Natural killer cell (primary cell): ENCODE data around the gene SCN7A. TPM values are rescaled to one million over a fixed set of nuclear protein-coding genes. Genes with fewer than 3 reads are reported as not detected.

ENCODE experiments used
- ATAC-seq, 3 donors: fragments of 150-1000 bp in 2 of 3; fragments of 200-7000 bp in 1 of 3; cut with Tn5 transposase; 1 replicate in 1 of 3; 2 replicates in 2 of 3; pipeline ENCODE4 v1.10.0; 2021; ENCODE audit warnings: mild to moderate bottlenecking in 2 of 3, moderate library complexity in 2 of 3
- DNase-seq, 2 donors: peaks; one replicate each; pipeline versions ENCODE4 v3.0.0 to v3.0.0-alpha.2; 2013 to 2021; ENCODE audit warnings: mixed read lengths in 1 of 2
- H3K27ac ChIP-seq: one replicate; pipeline ENCODE4 v1.5.1; 2013; ENCODE audit warnings: mild to moderate bottlenecking, low read length
- H3K27me3 ChIP-seq: one replicate; pipeline ENCODE4 v1.6.1; 2013; ENCODE audit warnings: low read length; ENCODE audit not compliant: control insufficient read depth, insufficient read depth
- H3K36me3 ChIP-seq: one replicate; pipeline ENCODE4 v1.6.1; 2013; ENCODE audit warnings: low read length; ENCODE audit not compliant: control insufficient read depth, insufficient read depth
- H3K4me1 ChIP-seq: one replicate; pipeline ENCODE4 v1.6.1; 2013; ENCODE audit warnings: low read length; ENCODE audit not compliant: control insufficient read depth, insufficient read depth
- H3K4me3 ChIP-seq: one replicate; pipeline ENCODE4 v1.5.1; 2013; ENCODE audit warnings: low read length
- H3K9me3 ChIP-seq: one replicate; pipeline ENCODE4 v1.6.1; 2013; ENCODE audit warnings: low read length; ENCODE audit not compliant: control insufficient read depth, insufficient read depth
- H3K27ac Mint-ChIP-seq, 2 donors: one replicate each; pipeline ENCODE4 v1.8.0; 2022; ENCODE audit warnings: mild to moderate bottlenecking in 2 of 2, mixed read lengths in 2 of 2, moderate library complexity in 1 of 2
- H3K27me3 Mint-ChIP-seq, 2 donors: one replicate each; pipeline ENCODE4 v1.8.0; 2022; ENCODE audit warnings: low read depth in 2 of 2, mixed read lengths in 2 of 2
- H3K36me3 Mint-ChIP-seq: one replicate; pipeline ENCODE4 v1.8.0; 2022; ENCODE audit warnings: mixed read lengths
- H3K4me1 Mint-ChIP-seq, 2 donors: one replicate each; pipeline ENCODE4 v1.8.0; 2022; ENCODE audit warnings: mixed read lengths in 2 of 2
- H3K4me3 Mint-ChIP-seq: one replicate; pipeline ENCODE4 v1.8.0; 2022; ENCODE audit warnings: mild to moderate bottlenecking, moderate library complexity, mixed read lengths
- H3K9me3 Mint-ChIP-seq, 2 donors: one replicate each; pipeline ENCODE4 v1.8.0; 2022; ENCODE audit warnings: mixed read lengths in 2 of 2
- WGBS: methylation state at CpG from one replicate; pipeline ENCODE4 v1.1.7; 2013; ENCODE audit warnings: missing lambda C conversion rate; ENCODE audit not compliant: insufficient coverage; 5-methylcytosine and 5-hydroxymethylcytosine counted together
- intact Hi-C: fragments of 100-400 bp; cut with micrococcal nuclease; formaldehyde crosslinking; loops from one replicate; pipeline ENCODE4 v1.14.2; 2022
- total RNA-seq, 4 donors: library from RNA; stranded (reverse); fragments of 120-200 nt in 1 of 4; gene quantifications; one replicate each; pipeline versions ENCODE4 v1.2.3 to v1.2.4, GENCODE V29; 2013 to 2022
- TF ChIP-seq, protein P1 (sequence below): fragments of 200-600 bp; IDR thresholded peaks from one replicate; pipeline ENCODE4 v1.8.0; 2022; ENCODE audit warnings: antibody characterized with exemption

SCN7A gene
- total RNA-seq, 3 donors from 2014 or later (not counting 1 experiment from before 2014, with no cell fraction given) = not detected

DNA sequence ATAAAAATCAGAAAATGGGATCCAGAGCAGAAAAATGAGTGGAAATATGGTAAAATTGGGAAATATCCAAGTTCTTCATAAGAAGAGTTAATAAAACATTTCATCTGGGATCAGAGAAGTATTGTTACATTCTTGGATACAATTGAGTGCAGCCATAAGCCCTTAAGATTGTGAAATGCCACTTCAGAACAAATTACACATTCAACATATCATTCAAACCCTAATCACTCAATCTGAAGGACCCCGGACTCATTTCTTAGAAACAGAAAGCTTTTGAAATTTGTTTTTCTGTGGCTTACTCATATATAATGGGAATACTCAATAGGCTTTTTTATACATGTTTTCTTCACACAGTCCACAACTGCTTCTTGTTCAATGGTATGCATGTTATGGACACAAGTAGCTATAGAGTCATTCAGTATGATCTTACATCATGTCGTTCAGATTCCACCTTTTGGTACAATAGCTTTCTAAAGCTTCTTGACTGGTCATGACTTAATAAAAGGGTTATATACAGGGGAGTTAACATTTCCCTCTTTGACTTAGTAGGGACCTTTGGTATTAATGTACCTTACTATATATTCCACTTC, 39.9 kb downstream of the SCN7A start:
- no peaks in the 10 kb centered on the region for H3K36me3 ChIP-seq
- H3K27ac ChIP-seq = no peak overlapping the region
- intact Hi-C loops = no loop called here
- H3K27me3 Mint-ChIP-seq = no peaks in the 10 kb centered on the region
- H3K4me3 ChIP-seq = no peak overlapping the region
- no peak overlapping the region for H3K4me3 Mint-ChIP-seq
- TF ChIP-seq, protein P1, sequence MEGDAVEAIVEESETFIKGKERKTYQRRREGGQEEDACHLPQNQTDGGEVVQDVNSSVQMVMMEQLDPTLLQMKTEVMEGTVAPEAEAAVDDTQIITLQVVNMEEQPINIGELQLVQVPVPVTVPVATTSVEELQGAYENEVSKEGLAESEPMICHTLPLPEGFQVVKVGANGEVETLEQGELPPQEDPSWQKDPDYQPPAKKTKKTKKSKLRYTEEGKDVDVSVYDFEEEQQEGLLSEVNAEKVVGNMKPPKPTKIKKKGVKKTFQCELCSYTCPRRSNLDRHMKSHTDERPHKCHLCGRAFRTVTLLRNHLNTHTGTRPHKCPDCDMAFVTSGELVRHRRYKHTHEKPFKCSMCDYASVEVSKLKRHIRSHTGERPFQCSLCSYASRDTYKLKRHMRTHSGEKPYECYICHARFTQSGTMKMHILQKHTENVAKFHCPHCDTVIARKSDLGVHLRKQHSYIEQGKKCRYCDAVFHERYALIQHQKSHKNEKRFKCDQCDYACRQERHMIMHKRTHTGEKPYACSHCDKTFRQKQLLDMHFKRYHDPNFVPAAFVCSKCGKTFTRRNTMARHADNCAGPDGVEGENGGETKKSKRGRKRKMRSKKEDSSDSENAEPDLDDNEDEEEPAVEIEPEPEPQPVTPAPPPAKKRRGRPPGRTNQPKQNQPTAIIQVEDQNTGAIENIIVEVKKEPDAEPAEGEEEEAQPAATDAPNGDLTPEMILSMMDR = no peak
- DNase-seq (no peak), ATAC-seq (no peak)
- H3K9me3 Mint-ChIP-seq = peaks cover 3 to 4% of the 10 kb centered on the region in 2 donors
- no peaks in the 10 kb centered on the region for H3K9me3 ChIP-seq
- H3K4me1 ChIP-seq = no peaks in the 10 kb centered on the region
- H3K27ac Mint-ChIP-seq = no peak overlapping the region
- H3K27me3 ChIP-seq = no peaks in the 10 kb centered on the region
- no peaks in the 10 kb centered on the region for H3K36me3 Mint-ChIP-seq
- WGBS = no CpG with 5 or more reads among the region's 2 CpGs
- H3K4me1 Mint-ChIP-seq = no peaks in the 10 kb centered on the region

DNA sequence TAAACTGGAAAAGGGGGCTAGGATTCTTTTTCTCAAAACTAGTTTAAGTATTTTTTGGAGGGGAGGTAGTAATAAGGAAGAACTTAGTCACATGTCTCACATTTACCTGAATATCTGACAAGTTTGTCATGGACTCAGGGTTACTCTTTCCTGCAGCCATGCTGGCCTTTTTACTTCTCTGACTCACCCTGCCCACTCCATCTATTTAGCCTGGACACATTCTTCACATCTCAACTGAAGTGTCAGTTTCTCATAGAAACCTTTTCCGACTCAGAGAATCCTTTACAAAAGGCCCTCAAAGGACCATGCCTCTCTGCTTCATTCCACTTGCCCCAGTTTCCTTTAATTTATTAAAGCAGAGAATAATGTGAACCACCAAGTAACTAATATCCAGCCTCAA, 42.6 kb downstream of the SCN7A start:
- intact Hi-C loops = no loop called here
- H3K4me3 ChIP-seq = no peak overlapping the region
- Mint-ChIP-seq H3K4me1 (no peaks in the 10 kb centered on the region), H3K9me3 (peaks cover 4 to 8% of the 10 kb centered on the region in 2 donors), H3K36me3 (no peaks in the 10 kb centered on the region), H3K27me3 (no peaks in the 10 kb centered on the region), H3K4me3 (no peak overlapping the region), H3K27ac (no peak overlapping the region)
- H3K4me1 ChIP-seq = no peaks in the 10 kb centered on the region
- DNase-seq (no peak), ATAC-seq (no peak)
- H3K27me3 ChIP-seq = no peaks in the 10 kb centered on the region
- H3K36me3 ChIP-seq = no peaks in the 10 kb centered on the region
- TF ChIP-seq, protein P1 = no peak
- no peaks in the 10 kb centered on the region for H3K9me3 ChIP-seq
- 91% methylated on average over 1 of the region's 1 CpG for WGBS
- no peak overlapping the region for H3K27ac ChIP-seq

DNA sequence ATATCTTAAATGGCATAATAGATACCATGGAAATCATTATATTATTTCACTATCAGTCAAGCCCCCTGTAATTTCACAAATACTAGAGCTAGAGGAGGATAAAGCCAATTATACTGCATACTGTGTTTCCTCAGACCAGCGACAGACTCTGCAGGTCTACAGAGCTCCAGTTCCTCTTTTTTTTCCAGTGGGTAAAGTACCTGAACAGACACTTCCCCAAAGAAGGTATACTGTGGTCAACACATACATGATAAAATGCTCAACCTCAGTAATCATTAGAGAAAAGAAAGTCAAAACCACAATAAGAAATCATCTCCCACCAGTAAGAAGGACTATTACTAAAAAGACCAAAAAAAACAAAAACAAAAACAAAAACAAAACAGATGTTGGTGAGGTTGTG, 44.6 kb downstream of the SCN7A start:
- TF ChIP-seq, protein P1 = no peak
- DNase-seq (no peak), ATAC-seq (no peak)
- no peaks in the 10 kb centered on the region for H3K4me1 Mint-ChIP-seq
- H3K36me3 Mint-ChIP-seq = no peaks in the 10 kb centered on the region
- H3K9me3 Mint-ChIP-seq = peaks cover 6 to 10% of the 10 kb centered on the region in 2 donors
- H3K27me3 Mint-ChIP-seq = no peaks in the 10 kb centered on the region
- Histone ChIP-seq H3K4me3 (no peak overlapping the region), H3K4me1 (no peaks in the 10 kb centered on the region), H3K27ac (no peak overlapping the region), H3K27me3 (no peaks in the 10 kb centered on the region), H3K9me3 (no peaks in the 10 kb centered on the region), H3K36me3 (no peaks in the 10 kb centered on the region)
- intact Hi-C loops = no loop called here
- WGBS = 18% methylated on average over 1 of the region's 1 CpG
- no peak overlapping the region for H3K4me3 Mint-ChIP-seq
- H3K27ac Mint-ChIP-seq = no peak overlapping the region

DNA sequence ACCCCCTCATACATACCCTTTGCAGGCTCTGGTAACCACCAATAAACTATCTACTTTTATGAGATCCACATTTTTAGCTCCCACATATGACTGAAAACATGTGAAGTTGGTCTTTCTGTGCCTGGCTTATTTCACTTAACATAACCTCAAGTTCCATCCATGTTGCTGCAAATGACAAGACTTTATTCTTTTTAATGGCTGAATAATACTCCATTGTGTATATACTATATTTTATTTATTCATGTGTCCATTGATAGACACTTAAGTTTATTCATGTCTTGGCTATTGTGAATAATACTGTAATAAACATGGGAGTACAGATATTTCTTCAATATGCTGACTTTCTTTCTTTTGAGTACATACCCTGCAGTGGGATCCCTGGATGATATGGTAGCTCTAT, 45.9 kb downstream of the SCN7A start:
- TF ChIP-seq, protein P1 = no peak
- Mint-ChIP-seq H3K27me3 (no peaks in the 10 kb centered on the region), H3K4me3 (no peak overlapping the region), H3K9me3 (peaks cover 7 to 10% of the 10 kb centered on the region in 2 donors), H3K36me3 (no peaks in the 10 kb centered on the region), H3K4me1 (no peaks in the 10 kb centered on the region), H3K27ac (no peak overlapping the region)
- Histone ChIP-seq H3K4me1 (no peaks in the 10 kb centered on the region), H3K27ac (no peak overlapping the region), H3K27me3 (no peaks in the 10 kb centered on the region), H3K36me3 (no peaks in the 10 kb centered on the region), H3K9me3 (no peaks in the 10 kb centered on the region), H3K4me3 (no peak overlapping the region)
- no peak for DNase-seq
- no peak for ATAC-seq
- intact Hi-C loops = no loop called here
